HTR-8/SVneo (cell line): ENCODE results near the gene AOAH.
"Not testable (repeated sequence)": the region's sequence is repeated elsewhere in the genome, so short reads cannot be mapped to it uniquely, and the experiment has no call there.

Experiments used
- DNase-seq: peaks from one replicate; pipeline ENCODE4 v3.0.0; 2011; ENCODE audit warnings: low spot score, mixed read lengths; ENCODE audit not compliant: insufficient read length
- FAIRE-seq: peaks from 2 replicates; lab custom pipeline; 2011; peaks lifted over from hg19 to GRCh38; lab: Jason Lieb, UNC

Gene AOAH

DNA sequence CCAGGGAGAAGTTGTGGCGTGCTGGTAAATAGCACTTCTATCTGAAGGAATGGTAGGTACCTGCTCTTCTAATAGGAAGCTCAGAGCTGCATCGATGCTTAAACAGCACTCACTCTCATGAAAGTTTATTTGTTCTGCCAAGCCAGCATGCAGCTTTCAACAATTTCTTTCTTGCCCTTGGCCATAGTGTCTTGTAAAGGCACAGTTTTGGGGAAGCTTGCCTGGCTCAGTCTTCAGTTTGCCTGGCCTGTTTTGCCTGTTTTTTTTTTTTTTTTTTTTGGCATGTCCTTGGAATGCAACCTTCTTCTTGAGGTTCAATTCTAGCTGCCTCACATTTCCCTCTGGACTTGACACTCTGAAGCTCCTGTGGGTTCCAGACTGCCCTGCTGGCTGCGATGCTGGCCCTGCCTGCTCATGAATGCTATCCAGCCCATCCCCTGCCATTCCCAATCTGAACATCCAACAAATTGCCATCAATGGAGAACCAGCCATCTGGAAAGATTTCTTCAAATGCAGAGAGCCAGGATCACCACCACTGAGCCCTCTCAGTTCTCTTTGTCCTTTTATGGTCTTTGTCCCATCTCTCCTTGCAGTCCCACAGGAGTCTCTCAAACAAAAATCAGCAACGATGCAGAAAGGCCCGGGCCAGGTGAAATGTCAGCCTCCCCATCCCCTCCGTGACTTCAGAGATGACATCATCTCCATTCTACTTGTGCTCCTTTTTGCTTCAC lies 200.8 kb downstream of the AOAH start:
- no peak for FAIRE-seq
- DNase-seq, result no peak

- FAIRE-seq, result no peak
- no peak for DNase-seq
Observed at GRCh38 chr7:36522453-36523007, 201.8 kb downstream of the AOAH start.

DNA sequence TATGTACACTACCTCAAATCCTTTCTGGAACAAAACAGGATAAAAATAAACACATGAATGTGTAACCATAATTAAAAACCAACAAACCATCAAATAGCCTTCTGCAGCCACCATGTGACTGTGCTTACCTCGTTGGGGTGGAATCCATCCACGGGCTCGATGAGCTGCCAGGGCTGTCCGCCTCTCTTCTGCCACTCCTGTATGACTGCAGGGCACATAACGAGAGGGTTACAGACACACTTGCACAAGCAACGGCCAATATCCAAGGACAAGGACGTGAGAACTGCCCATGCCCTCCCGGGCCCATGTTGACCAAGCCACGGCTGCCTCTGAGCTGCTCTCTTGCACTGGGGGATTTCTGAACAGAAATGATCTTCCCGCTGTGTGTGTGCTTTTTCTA lies 202.4 kb downstream of the AOAH start:
- DNase-seq (no peak), FAIRE-seq (no peak)

- DNase-seq (no peak), FAIRE-seq (no peak)
Observed at GRCh38 chr7:36521133-36521532, 203.2 kb downstream of the AOAH start.

DNA sequence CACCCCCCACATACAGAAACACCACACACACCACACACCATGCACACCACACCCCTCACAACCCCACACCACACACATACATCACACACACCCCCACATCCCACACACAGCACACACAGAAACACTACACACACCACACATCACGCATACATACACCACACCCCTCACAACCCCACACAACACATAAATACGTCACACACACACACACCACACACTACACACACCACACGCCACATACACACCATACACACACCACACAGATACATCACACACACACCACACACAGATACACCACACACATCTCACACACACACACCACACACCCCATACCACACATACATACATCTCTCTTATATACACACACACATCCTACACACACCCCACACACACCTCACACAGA lies 208.4 kb downstream of the AOAH start:
- peak; percentile 99 for FAIRE-seq
- no peak for DNase-seq

- DNase-seq (no peak), FAIRE-seq (no peak)
Observed at GRCh38 chr7:36514289-36515243, 209.7 kb downstream of the AOAH start.

DNA sequence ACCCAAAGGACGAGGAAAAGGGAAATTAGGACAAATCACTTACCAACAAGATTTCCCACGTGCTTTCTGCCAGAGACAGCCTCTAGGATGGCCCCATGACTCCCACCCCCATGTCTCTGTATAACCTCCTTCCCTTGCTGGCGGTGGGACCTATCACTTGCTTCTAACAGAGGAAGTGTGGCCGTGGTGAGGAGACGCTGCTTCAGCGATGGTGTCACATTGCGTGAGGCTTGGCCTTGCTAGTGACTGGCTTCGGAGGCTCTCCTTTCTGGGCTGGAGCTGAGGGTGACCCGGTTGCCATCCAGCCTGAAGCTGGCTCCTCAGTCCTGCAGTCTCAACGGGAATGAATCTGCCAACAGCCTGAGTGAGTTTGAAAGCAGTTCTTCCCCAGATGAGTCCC lies 210.9 kb downstream of the AOAH start:
- no peak for DNase-seq
- FAIRE-seq, result no peak

DNA sequence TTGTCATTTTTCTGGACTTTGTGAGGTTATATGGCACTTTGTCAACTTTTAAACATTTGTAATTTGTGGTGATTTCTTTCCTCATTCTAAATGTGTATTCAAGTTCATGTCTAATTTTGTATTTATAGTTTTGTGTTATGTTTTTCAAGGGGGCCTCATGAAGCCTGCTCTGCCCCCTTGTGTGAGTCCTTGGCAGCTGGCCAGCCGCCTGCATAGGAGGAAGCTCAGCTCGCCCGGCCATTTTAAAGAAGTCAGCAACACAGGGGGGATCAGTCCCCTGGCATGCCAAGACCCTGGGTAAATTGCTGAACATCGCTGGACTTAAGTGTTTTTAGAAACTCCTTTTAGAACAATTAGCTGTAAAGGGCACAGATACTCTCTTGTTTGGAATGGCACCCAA lies 211.7 kb downstream of the AOAH start:
- DNase-seq (no peak), FAIRE-seq (no peak)

DNA sequence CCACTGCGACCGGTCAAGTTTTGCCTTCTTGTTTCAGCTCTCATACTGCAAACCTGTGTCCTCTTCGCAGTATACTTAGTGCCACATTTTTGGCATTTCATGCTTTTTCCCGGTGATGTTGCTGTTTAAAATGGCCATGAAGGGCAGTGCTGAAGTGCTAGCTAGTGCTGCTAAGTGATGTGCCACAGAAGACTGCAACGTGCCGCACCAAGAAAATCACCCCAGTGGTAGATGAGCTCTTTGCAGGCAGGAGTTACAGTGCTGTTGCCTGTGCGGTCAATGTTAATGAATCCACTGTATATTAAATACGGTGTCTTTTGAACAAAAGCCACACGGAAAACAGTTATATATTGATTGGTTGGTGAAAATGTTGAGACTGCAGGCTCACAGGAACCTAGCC lies 214.3 kb downstream of the AOAH start:
- DNase-seq (no peak), FAIRE-seq (no peak)

DNA sequence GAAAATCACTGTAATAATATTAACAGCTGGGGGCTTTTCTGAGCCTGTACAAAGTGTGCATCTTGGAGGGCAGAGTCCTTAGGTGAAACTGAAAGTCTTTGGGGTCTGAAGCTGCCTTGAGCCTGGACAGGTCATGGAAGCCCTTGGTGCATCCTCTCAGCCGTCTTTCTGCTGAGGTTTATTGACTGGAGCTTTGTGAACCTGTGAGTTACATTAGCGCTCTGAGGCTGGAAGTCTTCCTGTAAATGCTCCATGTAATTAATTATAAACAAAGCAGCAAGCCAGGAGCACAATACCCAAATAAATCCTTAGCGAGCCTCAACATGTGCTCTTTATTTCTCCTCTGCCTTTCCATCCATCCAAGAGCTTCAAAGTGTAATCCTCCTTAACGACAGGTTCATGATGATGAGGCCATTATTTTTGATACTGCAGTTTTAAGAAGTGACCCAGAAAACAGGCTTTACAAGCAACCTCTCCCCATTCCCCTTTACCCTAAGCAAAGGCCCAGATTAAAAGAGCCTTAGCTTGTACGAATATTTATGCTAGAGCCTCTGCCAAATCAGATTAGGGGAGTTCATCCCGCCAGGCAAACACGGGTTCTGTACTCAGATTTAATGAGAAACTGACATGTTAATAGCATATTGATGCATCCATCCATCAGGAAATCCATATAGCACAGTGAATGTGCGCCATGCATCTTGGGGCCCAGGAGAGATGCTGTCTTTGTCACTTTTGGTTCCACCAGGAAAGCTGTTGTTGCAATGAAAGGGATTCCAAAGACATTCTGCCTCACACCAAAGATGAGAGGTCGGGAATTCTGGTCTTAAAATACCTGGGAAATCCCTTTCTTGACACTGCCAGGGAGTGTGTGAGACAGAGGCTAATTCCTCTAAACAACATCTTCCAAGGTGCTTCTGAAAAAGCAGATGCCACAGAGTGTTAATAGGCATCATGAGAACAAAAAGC lies 216.5 kb downstream of the AOAH start:
- FAIRE-seq (no peak), DNase-seq (no peak)

DNA sequence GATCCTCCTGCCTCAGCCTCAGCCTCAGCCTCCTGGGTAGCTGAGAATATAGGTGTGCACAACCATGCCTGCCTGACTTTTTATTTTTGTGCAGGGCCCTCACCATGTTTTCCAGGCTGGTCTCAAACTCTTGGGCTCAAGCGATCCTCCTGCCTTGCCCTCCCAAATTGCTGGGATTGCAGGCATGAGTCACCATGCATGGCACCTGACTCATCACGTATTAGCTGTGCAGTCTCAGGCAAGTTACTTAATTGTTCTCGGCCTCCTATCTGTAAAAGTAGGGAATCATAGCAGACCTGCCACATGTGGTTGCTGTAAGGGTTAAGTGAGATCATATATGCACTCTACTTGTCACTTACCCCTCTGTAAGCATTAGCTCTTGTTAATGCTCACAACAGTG lies 217.5 kb downstream of the AOAH start:
- FAIRE-seq (no peak), DNase-seq (no peak)

DNA sequence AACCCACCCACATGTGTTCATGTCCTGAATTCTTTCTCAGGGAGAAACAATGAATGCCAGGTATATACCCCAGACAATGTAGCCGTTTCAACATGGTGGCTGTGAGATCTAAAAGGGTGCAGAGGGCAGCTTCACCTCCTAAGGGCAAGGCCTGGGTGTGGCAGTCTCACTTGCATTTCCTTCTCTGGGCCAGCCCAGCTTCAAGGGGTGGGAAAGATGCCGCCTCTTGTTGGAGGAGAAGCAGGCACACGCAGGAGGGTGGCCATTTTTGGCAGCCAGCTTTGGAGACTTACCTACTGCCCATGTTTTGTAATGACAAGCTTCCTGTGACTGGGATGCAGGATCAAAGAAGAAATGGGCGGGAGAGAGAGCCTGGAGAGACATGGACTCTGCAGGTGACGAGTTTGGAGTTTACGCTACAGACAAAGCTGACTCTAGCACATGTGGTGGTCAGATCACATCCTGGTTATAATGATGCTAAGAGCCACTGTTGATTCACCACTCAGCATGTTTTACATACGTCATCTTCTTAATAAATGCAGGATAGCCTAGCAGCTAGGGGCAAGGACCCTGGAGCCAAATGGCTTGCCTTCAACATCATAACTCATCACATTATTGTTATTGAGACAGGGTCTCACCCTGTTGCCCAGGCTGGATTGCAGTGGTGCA lies 218.0 kb downstream of the AOAH start:
- DNase-seq (no peak), FAIRE-seq (no peak)

DNA sequence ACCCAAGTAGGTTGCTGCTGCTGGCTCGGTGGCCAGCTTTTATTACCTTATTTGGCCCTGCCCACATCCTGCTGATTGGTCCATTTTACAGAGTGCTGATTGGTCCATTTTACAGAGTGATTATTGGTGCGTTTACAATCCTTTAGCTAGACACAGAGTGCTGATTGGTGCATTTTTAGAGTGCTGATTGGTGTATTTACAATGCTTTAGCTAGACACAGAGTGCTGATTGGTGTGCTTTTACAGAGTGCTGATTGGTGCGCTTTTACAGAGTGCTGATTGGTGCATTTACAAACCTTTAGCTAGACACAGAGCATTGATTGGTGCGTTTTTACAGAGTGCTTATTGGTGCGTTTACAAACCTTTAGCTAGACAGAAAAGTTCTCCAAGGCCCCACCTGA lies 219.7 kb downstream of the AOAH start:
- DNase-seq, FAIRE-seq: not testable (repeated sequence)

GRCh38 chr7:36504216-36504615 lies 220.1 kb downstream of the AOAH start:
- DNase-seq, FAIRE-seq: not testable (repeated sequence)

GRCh38 chr7:36497775-36498174 lies 226.5 kb downstream of the AOAH start:
- DNase-seq (no peak), FAIRE-seq (no peak)

DNA sequence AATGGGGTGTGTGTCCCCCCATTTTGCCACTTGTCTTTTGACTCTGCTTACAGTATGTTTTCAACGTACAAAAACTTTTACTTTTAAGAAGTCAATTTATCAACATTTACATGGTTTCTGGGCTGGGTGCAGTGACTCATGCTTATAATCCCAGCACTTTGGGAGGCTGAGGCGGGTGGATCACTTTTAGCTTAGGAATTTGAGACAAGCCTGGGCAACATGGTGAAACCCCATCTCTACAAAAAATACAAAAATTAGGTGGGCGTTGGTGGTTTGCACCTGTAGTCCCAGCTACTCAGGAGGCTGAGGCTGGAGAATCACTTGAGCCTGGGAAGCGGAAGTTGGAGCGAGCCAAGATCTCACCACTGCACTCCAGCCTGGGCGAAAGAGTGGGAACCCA lies 227.1 kb downstream of the AOAH start:
- DNase-seq, FAIRE-seq: not testable (repeated sequence)

DNA sequence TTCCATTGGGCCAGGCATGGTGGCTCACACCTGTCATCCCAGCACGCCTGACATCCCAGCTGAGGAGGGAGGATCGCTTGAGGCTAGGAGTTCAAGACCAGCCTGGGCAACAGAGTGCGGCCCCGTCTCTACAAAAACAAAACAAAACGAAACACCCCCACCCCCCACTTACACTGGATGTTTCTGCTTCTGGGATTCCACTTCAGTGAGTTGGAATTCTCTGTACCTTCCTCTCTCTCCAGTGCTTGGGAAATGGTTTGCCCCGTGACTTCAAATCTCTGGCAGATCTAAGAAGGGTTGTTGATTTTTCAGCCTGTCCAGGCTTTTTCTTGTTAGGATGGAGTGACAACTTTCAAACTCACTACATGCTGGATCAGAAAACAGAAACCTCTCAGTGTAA lies 227.7 kb downstream of the AOAH start:
- FAIRE-seq, result no peak
- DNase-seq, result no peak

DNA sequence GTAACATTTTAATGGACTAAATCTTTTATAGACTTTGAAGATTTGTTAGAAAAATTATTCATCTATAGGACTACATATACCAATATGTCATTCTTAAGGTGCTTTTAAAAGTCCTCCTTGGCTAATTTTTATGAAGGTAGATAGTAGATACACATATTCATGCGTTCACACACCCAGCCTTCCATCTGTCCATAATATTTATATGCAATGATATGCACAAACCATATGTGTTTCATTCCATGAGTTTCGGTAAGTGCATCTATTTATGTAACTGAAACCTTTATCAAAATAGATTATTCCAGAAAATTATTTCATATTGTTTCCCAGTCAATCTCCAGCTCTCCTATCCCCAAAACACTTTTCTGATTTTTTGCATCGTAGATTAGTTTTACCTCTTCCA lies 233.0 kb downstream of the AOAH start:
- FAIRE-seq (no peak), DNase-seq (no peak)

GRCh38 chr7:36490419-36490830 lies 233.9 kb downstream of the AOAH start:
- DNase-seq (no peak), FAIRE-seq (no peak)
